GM18909 (cell line): ENCODE data around the gene SOS1.
A peak's percentile ranks its signal among the peaks of the same experiment; 100 is the strongest.
"Not testable (repeated sequence)": the region's sequence is repeated elsewhere in the genome, so short reads cannot be mapped to it uniquely, and the experiment has no call there.

Source experiments
- ATAC-seq: cut with Tn5 transposase; IDR thresholded peaks from one replicate; pipeline ENCODE4 v1.9.1; 2021; ENCODE audit warnings: mild to moderate bottlenecking; ENCODE audit not compliant: unreplicated experiment, poor library complexity

SOS1 gene

DNA sequence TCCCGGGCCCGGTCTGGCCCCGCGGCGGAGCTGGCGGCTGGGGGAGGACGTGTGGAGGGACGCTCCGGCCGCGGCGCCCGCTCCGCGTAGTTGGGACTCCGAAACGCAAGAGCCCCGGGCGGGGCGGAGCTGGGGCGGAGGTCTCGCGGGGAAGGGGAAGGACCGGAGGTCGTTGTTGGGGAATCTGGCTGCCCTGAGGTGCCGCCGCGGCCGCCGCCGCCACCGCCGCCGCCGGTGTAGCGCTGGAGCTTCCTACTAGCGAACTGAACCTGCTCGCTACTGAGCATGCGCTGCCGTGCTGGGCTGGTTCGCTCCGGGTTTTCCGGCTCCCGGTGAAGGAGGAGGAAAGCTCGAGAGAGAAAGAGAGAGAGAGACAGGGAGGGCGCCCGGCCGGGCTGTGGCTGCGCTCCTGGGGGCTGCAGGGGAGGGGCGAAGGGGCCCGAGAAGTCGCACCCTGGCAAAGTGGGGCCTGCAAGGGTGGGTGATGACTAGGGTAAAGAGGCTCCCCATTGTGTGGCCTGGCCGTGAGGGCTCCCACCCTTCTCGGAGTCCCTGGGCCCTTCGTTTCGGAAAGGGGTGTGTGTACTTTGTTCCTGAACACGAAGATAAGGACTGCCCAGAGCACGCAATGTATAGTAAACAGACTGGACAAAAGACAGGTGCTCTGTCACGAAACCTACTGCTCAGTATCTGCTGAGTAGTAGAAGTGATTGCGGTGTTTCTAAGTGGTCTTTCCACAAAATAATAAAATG is at the start of gene SOS1:
Gene SOS1 (minus strand): TSS at position 281 of the 752 bp plus-strand sequence. CDS start 629 bp downstream, outside the sequence.
- ATAC-seq, result peak; percentile 51

DNA sequence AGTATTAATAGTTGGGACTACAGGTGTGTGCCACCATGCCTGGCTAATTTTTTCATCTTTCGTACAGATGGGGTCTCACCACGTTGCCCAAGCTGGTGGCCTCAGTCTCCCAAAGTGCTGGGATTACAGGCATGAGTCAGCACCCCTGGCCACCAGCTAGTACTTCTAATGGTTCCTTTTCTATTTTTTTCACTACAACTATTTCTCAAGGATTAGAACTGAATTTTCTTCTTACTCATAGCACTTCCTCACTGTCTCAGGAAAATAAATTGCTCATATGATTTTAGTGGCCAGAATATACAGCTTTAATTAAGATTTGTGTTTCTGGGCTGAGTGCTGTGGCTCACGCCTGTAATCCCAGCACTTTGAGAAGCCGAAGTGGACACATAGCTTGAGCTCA is 43.2 kb upstream of the SOS1 start:
- no peak for ATAC-seq

DNA sequence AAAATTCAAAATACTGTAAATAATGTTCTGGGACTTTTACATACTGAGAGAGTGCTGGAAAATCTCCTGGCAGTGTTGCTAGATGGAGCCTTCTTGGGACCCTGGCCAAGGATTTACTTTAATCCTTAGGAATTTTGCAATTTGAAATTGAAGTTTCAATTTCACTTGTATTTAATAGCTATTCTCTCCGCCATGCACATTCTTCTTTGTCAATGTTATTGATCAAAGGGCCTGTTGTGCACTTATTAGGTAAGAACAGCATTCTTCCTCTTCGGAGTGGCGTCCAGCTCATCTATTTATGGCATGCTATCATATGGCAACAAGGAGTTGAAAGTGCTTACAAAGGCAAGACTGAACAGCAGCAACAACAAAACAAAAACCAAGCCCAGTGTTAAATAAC is 40.1 kb upstream of the SOS1 start:
- ATAC-seq, result no peak

DNA sequence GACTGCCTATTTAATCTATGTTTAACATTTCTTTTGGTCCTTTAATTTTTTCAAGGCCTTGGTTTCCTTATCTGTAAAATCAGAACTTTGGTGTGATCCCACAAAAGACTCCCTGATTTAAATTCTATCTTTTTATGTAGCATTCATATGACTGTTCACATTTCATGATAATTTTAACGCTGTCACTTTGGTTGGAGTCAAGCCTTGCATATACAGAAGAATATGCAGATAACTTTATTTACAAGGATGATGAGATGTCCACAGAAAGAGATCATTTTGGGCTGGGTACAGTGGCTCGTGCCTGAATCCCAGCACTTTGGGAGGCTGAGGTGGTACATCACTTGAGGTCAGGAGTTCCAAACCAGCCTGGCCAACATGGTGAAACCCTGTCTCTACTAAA is 38.4 kb upstream of the SOS1 start:
- ATAC-seq, result no peak

DNA sequence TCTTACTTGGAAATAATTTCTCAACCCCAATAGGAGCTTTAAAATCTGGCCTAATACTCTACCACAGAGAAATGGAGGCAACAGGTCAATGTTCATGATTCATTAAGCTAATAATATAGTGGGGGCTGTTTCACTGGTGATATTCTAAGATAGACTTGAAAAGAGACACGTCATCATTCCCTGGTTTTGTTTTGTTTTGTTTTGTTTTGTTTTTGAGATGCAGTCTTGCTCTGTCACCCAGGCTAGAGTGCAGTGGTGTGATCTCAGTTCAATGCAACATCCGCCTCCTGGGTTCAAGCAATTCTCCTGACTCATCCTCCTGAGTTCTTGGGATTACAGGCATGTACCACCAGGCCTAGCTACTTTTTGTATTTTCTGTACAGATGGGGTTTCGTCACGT is 37.5 kb upstream of the SOS1 start:
- no peak for ATAC-seq

DNA sequence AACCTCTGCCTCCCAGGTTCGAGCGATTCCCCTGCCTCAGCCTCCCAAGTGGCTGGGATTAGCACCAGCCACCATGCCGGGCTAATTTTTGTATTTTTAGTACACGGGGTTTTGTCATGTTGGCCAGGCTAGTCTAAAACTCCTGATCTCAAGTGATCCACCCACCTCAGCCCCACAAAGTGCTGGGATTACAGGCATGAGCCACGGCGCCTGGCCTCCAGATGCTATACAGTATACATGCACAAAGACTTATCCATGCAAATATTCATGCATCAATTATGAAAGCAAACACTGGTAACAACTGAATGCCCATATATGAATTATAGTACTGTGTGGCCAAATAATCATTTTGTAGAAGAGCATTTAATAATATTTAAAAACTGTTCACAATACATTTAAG is 36.0 kb upstream of the SOS1 start:
- no peak for ATAC-seq

DNA sequence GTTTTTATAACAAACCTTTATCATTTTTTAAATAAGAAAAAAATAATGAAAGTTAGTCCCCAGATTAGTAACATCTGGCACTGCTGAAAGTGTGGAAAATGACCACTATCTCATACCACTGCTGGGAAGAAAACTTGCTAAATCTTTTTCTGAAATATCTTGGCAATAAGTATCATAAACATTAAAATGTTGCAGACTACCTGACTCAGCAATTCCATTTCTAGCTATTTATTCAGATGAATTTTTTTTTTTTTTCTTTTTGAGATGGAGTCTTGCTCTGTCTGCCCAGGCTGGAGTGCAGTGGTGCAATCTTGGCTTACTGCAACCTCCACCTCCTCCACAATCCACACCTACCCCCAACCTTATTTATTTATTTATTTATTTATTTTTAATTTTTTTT is 35.3 kb upstream of the SOS1 start:
- no peak for ATAC-seq

DNA sequence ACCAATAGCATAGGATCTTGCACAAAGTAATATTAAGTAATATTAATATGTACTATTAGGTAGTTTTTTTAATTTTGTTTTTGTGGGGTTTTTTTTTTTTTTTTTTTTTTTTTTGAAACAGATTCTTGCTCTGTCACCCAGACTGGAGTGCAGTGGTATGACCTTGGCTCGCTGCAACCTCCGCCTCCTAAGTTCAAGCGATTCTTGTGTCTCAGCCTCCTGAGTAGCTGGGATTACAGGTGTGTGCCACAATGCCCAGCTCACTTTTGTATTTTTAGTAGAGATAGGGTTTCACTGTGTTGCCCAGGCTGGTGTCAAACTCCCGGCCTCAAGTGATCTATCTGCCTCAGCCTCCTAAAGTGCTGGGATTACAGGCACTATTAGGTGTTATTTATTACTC is 34.7 kb upstream of the SOS1 start:
- ATAC-seq, result not testable (repeated sequence)

DNA sequence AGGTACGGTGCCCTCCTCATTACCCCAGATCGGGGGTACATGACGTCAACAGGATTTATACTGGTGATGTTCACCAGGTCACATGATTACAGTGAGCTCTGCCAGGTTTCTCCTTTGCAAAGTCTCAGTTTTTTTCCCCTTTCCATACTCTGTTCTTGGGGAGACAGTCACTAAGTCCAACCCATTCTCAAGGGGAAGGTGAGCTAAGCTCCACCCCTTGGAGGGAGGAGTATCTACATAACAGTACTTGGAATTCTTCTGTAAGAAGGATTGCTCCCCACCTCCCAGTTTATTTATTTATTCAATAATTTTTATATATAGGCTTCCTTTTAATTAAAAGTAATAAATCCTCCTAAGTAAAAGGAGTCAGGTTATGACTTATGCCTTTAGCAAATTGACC is 34.1 kb upstream of the SOS1 start:
- ATAC-seq, result no peak

DNA sequence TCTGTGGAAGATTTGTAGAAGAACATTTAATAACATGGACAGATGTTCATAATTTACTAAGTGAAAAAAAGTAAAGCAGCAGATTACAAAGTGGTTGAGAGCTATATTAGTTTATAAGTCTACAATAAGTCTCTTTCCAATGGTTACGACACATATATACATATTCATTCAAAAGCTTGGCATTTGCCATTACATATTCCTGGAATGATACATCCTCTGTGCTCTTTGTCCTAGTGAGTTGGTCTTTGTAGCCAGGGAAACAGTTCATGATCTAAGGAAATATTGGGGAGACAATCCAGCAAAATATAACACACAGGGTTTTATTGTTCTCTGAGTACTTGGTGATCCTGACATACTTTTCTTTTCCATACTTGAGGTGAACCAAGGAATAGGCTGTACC is 32.5 kb upstream of the SOS1 start:
- no peak for ATAC-seq

DNA sequence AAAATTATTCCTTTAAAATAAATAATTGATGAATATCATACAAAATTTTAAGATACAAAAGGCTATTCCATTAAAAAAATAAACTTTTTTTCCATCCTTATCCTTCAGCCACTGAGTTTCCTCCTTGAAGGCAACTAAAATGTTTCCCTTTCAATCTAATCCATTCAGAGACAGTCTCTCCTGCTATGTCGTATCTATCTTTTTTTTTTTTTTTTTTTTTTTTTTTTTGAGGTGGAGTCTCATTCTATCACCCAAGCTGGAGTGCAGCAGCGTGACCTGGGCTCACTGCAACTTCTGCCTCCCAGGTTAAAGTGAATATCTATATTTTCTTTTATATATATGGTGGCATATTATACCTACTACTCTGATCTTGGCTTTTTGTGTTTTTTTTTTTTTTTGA is 31.7 kb upstream of the SOS1 start:
- ATAC-seq, result no peak

DNA sequence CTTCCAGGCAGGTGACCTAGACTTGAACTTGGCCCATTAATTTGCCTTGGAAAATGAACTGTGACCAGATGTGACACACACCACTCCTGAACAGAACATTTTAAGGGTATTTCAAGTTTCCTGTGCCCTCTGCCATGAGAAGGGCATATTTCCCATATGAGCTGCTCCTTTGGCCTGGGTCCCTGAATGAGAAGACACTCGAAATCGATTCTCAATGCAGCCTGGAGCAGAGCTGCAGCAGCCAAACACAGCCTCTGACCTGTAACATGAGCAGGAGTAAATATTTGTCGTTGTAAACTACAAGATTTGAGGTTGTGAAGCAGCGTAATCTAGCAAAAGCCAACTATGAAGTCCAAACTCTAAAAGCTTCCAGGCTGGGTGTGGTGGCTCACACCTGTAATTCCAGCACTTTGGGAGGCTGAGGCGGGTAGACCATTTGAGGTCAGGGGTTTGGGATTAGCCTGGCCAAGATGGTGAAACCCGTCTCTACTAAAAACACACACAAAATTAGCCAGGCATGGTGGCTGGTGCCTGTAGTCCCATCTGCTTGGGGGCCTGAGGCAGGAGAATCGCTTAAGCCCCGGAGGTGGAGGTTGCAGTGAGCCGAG is 30.1 kb upstream of the SOS1 start:
- ATAC-seq, result no peak

DNA sequence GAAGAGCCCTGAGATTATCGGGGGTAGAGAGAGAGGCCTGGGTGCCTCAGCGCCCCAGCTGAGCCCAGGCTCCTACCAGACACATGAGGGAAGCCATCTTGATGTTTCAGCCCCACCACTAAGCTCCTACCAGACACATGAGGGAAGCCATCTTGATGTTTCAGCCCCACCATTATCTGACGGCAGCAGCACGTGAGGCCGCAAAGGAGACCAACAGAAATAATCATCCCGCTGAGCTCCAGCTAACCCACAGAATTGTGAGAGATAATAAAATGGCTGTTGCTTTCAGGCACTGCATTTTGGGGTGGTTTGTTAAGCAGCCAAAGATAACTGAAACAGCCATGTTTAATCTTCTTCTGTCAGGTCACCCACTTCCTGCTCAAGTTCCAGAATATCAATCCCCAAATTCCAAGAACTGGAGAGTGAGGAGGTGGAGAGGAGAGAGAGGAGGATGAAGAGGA is 29.3 kb upstream of the SOS1 start:
- ATAC-seq, result no peak

DNA sequence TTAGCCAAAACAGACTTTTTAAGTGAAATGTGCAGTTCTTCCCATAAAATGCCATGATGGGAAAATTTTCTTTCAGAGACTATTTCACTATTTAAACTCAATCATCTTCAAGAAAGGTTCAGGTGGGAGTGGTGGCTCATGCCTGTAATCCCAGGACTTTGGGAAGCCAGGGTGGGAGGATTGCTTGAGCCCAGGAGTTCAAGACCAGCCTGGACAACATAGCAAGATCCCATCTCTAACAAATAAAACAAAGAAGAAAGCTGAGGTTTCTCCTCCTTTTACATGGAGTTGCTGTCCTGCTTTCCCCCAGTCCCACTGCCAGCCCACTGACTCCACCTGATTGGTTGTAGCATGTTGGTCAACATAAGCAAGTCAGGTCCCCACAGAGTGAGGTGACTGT is 25.8 kb upstream of the SOS1 start:
- ATAC-seq, result no peak

DNA sequence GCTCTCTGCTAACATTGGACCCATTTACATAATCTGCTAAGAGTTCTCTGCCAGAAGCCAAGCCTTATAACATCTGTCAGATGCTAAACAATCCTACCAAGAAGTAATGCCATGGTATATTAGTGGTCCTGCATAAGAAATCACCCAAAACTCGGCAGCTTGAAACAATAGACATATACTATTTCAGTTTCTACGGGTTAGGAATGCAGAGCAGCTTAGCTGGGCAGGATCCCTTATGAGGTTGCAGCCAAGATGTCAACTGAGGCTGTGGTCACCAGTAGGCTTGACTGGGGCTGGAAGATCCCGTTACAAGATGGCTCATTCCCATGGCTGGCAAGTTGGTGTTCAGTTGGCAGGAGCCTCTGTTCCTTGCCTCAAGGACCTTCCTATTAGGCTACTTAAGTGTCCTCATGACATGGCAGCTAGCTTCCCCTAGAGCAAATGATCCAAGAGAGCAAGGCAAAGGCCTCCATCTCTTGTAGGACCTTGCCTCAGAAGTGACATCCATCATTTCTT is 25.1 kb upstream of the SOS1 start:
- ATAC-seq, result no peak

DNA sequence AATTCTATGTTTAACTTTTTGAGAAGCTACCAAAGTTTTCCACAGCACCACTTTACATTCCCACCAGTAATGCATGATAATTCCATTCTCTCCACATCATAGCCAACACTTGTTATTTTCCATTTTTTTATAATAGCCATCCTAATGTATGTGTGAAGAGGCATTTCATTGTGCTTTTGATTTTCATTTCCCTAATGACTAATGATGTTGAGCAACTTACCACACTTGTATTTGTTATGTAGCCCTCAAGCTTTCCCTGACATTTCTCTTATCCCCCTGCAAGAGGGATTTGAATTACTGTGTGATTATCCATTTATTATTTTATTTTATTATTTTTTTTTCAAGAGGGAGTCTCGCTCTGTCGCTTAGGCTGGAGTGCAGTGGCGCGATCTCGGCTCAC is 23.6 kb upstream of the SOS1 start:
- ATAC-seq, result no peak

DNA sequence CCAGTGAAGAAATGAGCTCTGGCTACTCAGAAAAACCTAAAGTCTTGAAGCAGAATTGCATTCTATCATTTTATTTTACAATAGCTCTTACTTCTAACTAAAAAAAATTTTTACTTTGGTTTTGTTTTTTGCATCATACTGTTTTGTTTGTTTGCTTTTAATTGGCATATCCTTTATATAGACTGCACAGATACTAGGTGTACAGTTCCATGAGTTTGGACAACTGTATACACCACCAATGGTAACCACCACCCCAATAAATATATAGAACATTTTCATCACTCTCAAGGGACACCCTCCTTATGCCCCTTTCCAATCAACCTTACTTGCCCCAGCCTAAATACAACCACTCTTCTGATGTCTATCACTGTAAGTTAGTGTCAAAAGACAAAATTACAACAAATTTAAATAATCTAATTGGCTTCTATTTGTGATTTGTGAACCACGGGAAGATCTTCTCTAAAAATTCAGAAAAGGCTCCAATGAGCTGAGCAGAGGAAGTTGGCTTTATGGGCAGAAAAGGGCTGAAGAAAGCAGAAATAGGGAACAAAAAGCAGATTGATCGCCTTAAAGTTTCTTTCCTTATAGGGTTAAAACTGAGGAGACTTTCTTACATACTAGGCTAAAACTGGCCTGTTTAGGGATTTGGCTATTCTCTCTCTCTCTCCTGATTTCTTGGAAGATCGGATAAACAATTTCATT is 22.2 kb upstream of the SOS1 start:
- no peak for ATAC-seq

DNA sequence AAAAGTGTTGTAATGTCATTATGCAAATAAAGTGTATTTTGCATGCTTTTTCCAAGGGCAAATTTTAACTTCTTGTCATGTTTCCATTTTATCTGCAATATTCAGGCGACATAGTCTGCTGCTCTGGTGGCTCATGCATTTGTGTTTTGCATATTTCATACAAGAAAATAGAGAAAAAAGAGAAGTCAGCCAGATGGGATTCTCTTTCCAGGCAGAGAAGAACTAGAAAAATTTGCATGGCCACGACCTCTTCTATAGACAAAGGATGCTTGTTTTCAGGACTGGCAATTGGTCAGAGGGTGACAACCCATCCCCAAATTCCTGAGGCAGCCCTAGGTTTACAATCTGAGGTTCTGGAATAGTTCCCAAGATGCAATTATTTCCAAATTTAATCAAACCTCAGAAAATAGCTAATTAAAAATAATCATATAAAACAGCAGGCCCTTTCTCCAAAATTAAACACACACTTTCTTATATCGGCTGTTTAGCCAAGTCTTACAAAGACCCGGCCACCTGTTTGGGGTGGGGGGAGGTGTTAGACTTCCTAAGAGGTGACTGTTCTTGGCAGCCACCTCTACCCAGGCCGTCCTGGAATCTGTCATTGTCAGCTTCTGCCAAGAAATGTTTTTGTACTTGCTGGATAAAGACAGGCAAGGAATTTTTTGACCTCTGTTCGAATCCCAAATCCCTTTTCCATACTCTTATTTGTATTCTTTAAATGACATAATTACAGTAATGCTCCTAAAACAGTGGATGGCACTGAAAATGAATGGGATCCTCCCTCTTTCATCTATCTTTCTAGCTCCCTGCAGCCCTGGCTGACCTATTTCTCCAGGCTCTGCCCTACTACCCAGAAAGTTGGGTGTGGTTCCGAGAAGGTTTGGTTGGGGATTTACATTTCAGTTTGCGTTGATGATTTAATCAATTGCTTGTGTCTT is 20.8 kb upstream of the SOS1 start:
- no peak for ATAC-seq

DNA sequence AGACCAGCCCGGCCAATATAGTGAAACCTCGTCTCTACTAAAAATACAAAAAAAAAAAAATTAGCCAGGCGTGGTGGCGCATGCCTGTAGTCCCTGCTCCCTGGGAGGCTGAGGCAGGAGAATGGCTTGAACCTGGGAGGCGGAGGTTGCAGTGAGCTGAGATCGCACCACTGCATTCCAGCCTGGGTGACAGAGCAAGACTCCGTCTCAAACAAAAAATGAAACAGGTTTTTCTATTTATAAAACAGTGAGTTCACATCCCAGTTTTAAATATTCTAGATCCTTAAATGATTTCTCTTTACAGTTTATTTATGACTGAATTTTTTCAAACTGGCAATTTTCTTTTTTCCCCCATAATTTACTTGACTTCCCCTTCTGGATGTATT is 20.1 kb upstream of the SOS1 start:
- ATAC-seq, result not testable (repeated sequence)

DNA sequence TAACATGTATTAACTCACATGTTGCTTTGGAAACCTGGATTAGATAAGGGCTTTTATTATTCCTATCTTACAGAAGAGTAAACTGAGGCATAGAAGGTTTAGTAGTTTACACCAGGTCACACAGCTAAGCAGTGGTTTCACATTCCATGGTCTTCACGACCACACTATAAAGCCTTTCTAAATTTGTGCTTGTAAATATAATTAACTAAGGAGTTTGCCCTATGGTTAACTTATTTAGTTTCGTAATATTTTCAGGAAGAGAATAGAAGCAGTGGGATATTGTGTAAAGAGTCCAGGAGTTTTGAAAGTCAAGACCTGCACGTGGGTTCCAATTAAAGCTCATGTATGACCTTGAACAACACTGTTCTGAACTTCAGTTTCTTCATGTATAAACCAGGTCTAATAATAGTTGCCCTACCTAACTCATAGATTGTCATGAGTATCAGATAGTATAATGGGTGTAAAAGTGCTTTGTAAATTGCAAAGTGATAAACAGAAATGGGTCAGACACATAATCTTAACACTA is 19.5 kb upstream of the SOS1 start:
- no peak for ATAC-seq
